ENCODE data around the gene SORCS2.

SORCS2 gene

DNA sequence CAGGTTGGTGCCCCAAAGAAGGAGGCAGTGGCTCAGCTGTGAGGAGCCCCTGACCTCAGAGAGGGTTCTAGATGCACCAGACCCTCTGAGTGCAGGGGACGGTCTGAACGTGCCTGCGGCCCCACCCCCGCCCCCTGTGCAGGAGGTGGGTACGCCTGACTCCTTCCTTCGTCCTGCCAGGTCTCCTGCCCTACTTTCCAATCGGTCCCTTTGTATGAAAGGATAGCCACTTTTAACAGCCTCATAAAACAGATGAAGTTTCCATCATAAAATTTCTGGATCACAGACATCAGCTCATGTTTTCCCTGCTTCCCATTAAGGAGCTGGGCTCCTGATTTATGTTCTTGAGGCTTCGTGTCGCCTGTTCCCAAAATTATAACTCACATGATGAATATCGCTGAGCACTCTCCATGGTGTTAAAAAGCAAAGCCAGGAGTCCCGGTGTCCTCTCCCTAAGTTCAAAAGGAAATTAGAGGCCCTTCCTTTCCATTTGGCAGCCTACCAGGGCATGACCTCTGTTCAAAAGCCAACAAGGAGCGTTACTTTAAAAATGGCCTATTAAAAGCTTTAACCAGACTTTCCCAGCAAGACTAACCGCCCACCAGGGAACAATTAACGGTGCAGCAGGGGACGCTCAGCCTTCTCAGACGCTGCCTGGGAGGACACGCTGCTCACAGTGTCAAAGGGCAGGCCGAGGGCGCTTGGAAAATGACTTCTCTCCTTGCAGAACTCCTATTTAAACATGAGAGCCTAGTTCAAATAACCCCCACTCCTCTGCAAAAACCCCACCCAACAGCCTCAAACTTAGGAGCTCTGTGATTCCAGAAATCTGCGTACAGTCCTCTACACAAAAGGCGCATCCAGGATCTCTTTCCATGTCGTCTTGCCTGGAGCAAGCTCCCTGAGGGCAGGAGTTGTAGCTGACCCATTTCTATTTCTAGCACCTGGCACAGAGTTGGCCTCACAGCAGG lies 565.4 kb downstream of the SORCS2 start:
- DNase-seq, result no peak
- Mint-ChIP-seq H3K9me3 (no peaks in the 10 kb centered on the region), H3K27ac (peak overlapping the region; percentile 83 to 98), H3K27me3 (no peaks in the 10 kb centered on the region), H3K4me3 (no peak overlapping the region), H3K4me1 (ENCODE audit: low read depth in 2 of 2) (peaks cover 5 to 13% of the 10 kb centered on the region in 2 donors), H3K36me3 (ENCODE audit: insufficient read depth) (no peaks in the 10 kb centered on the region)
- no peak for ATAC-seq (replicated peaks)

DNA sequence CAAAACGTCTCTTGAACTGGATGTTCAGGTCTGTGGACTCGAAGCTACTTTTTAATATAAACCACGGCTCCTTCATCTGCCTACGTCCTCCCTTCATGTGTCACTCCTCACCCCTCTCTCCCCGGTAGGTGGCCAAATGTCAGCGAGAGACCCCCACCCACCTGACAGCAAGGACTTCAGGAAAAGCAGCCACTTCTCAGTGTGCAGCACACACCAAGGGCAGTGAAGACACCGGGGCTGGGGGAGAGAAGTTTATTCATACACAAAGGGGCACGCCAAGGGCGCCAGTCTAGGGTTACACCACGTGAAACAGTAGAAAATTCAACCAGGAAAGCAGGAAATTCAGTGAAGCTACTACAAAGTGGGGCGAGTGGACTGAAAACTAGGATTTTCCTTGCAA lies 566.1 kb downstream of the SORCS2 start:
- H3K4me1 Mint-ChIP-seq (ENCODE audit: low read depth in 2 of 2), result peaks cover 5 to 13% of the 10 kb centered on the region in 2 donors
- no peak for DNase-seq
- no peak for ATAC-seq (replicated peaks)
- peak overlapping the region in 1 of 2 donors; percentile 40 for H3K4me3 Mint-ChIP-seq
- peak overlapping the region; percentile 83 to 98 for H3K27ac Mint-ChIP-seq
- no peaks in the 10 kb centered on the region for H3K9me3 Mint-ChIP-seq
- no peaks in the 10 kb centered on the region for H3K27me3 Mint-ChIP-seq
- H3K36me3 Mint-ChIP-seq (ENCODE audit: insufficient read depth), result no peaks in the 10 kb centered on the region

DNA sequence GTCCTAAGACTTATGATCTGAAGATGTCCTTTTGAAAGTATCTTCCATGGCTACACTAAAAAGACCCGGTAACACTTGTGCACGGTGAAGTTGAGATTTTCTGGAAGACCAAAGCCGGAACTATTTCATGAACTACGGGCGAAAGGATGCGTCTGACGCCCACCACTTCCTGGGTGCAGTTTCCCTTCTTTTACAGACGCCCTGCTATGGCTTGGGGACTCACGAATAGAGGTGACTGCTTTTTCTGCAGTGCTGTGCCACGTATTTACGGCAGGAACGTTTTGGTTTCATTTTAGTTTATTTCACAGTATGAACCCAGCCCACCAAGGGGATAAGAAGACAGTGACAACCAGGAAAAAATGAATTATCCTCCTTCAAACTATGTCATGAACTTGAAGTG lies 566.9 kb downstream of the SORCS2 start:
- no peaks in the 10 kb centered on the region for H3K9me3 Mint-ChIP-seq
- ATAC-seq (replicated peaks) (peak; percentile 96), DNase-seq (peak; percentile 47 to 63 (median 51))
- no peaks in the 10 kb centered on the region for H3K36me3 Mint-ChIP-seq (ENCODE audit: insufficient read depth)
- peak overlapping the region; percentile 96 to 98 for H3K27ac Mint-ChIP-seq
- H3K4me1 Mint-ChIP-seq (ENCODE audit: low read depth in 2 of 2), result peaks cover 5 to 13% of the 10 kb centered on the region in 2 donors
- H3K27me3 Mint-ChIP-seq, result no peaks in the 10 kb centered on the region
- H3K4me3 Mint-ChIP-seq, result peak overlapping the region; percentile 80 to 81

DNA sequence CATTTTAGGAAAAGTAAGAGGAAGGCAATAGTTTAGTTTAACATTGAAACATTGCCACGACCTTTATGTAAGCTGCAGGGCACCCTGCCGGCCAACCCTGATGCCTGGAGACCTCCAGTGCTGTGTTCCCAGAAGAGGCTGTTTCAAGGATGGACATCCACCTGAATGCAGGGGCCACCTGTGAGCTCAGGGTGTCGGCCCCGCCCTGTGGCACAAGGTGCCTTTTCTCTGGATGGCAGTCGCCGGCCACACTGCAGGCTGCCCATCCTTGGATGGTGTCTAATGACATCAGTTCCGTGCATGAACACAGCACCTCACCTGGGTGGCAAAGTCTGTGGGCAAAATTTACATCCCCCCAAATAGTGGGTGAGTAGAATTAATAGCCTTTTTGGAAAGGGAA lies 567.3 kb downstream of the SORCS2 start:
- ATAC-seq (replicated peaks) (peak; percentile 31), DNase-seq (no peak)
- Mint-ChIP-seq H3K36me3 (ENCODE audit: insufficient read depth) (no peaks in the 10 kb centered on the region), H3K27ac (peak overlapping the region; percentile 96 to 98), H3K27me3 (no peaks in the 10 kb centered on the region), H3K4me1 (ENCODE audit: low read depth in 2 of 2) (peaks cover 5 to 13% of the 10 kb centered on the region in 2 donors), H3K9me3 (no peaks in the 10 kb centered on the region), H3K4me3 (peak overlapping the region; percentile 80 to 81)

DNA sequence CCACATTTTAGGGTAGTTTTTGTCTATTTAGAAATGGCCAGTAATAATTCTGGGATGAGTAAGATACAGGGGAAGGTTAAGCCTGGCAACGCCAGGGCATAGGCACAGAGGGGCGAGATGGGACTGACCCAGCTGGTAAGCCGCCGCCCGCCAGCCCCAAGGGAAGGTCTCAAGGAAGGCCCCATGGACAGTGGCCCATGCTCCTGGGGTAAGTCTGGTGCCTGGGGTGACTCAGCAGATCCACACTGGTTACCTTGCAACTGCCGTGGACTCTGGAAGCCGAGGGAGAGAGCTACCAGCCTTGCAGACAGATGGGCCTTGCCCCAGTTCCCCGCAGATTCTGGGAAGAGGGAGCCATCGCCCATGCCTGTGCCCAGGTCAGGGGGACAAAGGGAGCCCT lies 567.9 kb downstream of the SORCS2 start:
- ATAC-seq (replicated peaks), result no peak
- peaks cover 5 to 13% of the 10 kb centered on the region in 2 donors for H3K4me1 Mint-ChIP-seq (ENCODE audit: low read depth in 2 of 2)
- H3K4me3 Mint-ChIP-seq, result peak overlapping the region; percentile 80 to 81
- no peaks in the 10 kb centered on the region for H3K36me3 Mint-ChIP-seq (ENCODE audit: insufficient read depth)
- H3K27me3 Mint-ChIP-seq, result no peaks in the 10 kb centered on the region
- H3K9me3 Mint-ChIP-seq, result no peaks in the 10 kb centered on the region
- no peak for DNase-seq
- peak overlapping the region; percentile 96 to 98 for H3K27ac Mint-ChIP-seq

DNA sequence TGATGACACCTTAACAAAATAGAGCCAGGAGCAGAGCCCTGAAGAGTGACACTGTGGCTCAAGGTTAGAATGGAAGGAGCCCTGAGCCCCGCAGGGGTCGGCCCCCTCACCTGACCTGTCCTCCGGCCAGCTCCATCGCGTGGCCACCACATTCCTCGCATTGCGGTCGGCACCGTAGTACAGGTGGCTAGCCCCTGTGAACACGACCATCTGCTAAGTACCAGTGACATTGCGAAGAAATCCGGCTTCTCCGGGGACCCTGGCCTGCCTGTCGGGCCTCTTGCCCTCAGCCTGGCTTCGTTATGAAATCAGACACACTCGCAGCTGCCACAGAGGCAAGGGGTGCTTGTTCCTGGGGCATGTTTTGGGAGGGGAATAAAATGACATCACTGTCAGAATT lies 568.4 kb downstream of the SORCS2 start:
- Mint-ChIP-seq H3K9me3 (no peaks in the 10 kb centered on the region), H3K36me3 (ENCODE audit: insufficient read depth) (no peaks in the 10 kb centered on the region), H3K27ac (peak overlapping the region; percentile 96 to 98), H3K27me3 (no peaks in the 10 kb centered on the region), H3K4me1 (ENCODE audit: low read depth in 2 of 2) (peaks cover 5 to 13% of the 10 kb centered on the region in 2 donors), H3K4me3 (no peak overlapping the region)
- DNase-seq (no peak), ATAC-seq (replicated peaks) (no peak)

DNA sequence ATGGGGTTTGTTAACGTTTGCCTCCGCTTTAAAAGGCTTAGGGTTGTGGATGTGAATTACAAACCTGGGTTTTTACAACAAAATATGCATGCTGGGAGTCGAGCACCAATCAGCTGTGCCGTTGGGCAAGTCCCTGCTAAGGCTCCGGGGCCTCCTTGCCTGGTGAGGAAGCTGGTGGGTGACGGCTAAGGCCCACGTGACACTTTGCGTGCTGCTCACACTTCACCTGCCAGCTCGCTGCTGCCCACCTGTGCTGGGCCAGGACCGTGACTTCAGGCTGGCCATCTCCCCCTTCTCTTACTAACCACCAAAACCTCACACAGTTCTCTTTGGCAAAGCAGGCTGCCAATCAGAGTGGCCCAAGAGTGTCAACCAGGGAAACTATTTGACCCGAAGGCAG lies 569.0 kb downstream of the SORCS2 start:
- no peaks in the 10 kb centered on the region for H3K36me3 Mint-ChIP-seq (ENCODE audit: insufficient read depth)
- DNase-seq (no peak), ATAC-seq (replicated peaks) (no peak)
- H3K27ac Mint-ChIP-seq, result peak overlapping the region in 1 of 2 donors; percentile 49
- peaks cover 5 to 13% of the 10 kb centered on the region in 2 donors for H3K4me1 Mint-ChIP-seq (ENCODE audit: low read depth in 2 of 2)
- no peaks in the 10 kb centered on the region for H3K9me3 Mint-ChIP-seq
- H3K27me3 Mint-ChIP-seq, result no peaks in the 10 kb centered on the region
- peak overlapping the region in 1 of 2 donors; percentile 22 for H3K4me3 Mint-ChIP-seq

DNA sequence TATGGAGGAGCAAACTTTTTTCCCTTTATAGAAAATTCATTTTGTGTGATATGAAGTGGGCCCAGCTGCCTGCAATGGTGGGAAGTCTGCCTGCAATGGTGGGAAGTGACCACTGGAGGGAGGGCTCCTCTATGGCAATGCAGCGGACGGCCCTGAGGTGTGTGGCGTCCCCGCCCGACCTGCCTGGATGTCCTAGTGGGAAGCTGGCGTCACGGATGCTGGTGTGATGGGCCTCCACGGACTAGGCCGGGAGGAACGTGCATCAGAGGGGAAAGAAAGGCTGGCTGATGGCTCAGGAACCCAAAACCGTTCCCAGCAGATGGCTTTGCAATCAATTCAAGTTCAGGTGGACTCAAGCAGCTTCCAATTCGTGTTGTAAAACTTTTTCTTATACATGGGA lies 569.4 kb downstream of the SORCS2 start:
- DNase-seq (peak; percentile 31 to 39 (median 36)), ATAC-seq (replicated peaks) (peak; percentile 34)
- Mint-ChIP-seq H3K27ac (peak overlapping the region in 1 of 2 donors; percentile 49), H3K36me3 (ENCODE audit: insufficient read depth) (no peaks in the 10 kb centered on the region), H3K27me3 (no peaks in the 10 kb centered on the region), H3K4me1 (ENCODE audit: low read depth in 2 of 2) (peaks cover 5 to 13% of the 10 kb centered on the region in 2 donors), H3K9me3 (no peaks in the 10 kb centered on the region), H3K4me3 (peak overlapping the region in 1 of 2 donors; percentile 22)

DNA sequence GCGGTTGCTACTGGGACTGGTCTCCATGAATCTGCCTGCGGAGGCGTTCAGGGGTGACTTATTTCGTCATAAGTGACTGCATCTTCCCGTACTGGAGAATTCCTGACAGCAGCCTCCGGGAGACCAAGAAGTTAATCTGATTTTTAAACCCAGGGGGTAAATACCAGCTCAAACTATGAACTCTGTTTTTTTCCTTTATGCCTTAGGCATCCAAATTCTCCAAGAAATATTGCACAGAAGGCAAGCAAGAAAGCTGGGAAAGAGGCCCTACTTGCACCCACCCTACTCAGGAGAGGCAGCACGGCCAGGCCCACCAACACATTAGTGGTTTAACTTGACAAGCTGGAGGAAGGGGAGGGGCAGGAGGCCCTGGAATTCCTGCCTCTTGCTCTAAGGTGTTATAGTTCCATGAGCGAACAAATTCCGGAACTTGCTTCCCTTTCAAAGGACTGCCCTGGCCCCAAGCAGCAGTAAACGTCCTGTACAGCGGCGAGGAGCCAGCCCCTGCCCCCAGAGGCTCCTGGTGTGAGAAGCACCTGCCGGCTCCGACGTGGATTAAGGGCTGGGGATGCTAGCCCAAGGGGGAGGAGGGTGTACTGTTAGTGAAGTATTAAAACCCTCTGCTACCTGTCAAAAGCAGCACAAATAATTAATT lies 570.2 kb downstream of the SORCS2 start:
- ATAC-seq (replicated peaks), result no peak
- no peaks in the 10 kb centered on the region for H3K9me3 Mint-ChIP-seq
- no peaks in the 10 kb centered on the region for H3K27me3 Mint-ChIP-seq
- H3K27ac Mint-ChIP-seq, result no peak overlapping the region
- H3K36me3 Mint-ChIP-seq (ENCODE audit: insufficient read depth), result no peaks in the 10 kb centered on the region
- H3K4me3 Mint-ChIP-seq, result no peak overlapping the region
- no peak for DNase-seq
- H3K4me1 Mint-ChIP-seq (ENCODE audit: low read depth in 2 of 2), result peaks cover 5 to 13% of the 10 kb centered on the region in 2 donors

DNA sequence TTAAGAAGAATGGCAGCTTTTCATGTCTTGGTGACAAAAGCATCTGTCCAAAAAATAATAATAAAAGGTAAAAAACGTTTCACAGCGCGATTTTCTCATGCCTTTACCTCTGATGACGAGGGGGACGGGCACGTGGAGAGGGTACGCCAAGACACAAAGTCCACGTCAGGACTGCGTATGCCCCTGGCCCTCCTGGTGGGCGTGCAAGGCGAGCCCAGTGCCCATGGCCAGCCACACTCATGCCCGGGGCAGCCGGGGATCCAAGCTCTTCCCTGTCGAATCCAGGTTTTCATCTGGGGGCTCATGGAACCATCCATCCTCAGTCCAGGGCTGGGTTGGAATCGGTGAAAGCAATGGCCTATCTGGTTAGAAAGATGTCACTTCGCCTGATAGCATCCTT lies 570.8 kb downstream of the SORCS2 start:
- no peak for ATAC-seq (replicated peaks)
- DNase-seq, result no peak
- Mint-ChIP-seq H3K4me3 (no peak overlapping the region), H3K36me3 (ENCODE audit: insufficient read depth) (no peaks in the 10 kb centered on the region), H3K27ac (no peak overlapping the region), H3K4me1 (ENCODE audit: low read depth in 2 of 2) (peaks cover 5 to 13% of the 10 kb centered on the region in 2 donors), H3K9me3 (no peaks in the 10 kb centered on the region), H3K27me3 (no peaks in the 10 kb centered on the region)

DNA sequence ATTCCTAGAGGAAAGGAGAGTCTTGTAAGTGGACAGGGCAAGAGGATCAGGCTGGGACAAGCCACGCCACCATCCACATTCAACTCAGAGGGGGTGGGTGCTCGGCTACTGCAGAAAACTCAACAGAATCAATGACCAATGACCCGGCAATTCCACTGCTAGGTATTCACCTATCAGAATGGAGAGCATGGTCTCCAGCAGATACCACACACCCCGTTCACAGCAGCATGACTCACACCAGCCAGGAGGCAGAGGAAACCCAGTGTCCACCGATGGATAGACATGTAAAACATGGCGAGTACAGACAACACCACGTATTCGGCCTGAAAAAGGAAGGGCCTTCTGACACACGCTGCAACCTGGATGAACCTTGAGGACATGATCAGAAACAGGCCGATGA lies 571.5 kb downstream of the SORCS2 start:
- DNase-seq (no peak), ATAC-seq (replicated peaks) (no peak)
- H3K4me1 Mint-ChIP-seq (ENCODE audit: low read depth in 2 of 2), result peaks cover 5 to 8% of the 10 kb centered on the region in 2 donors
- no peaks in the 10 kb centered on the region for H3K27me3 Mint-ChIP-seq
- H3K27ac Mint-ChIP-seq, result peak overlapping the region in 1 of 2 donors; percentile 22
- no peaks in the 10 kb centered on the region for H3K9me3 Mint-ChIP-seq
- H3K36me3 Mint-ChIP-seq (ENCODE audit: insufficient read depth), result peaks cover 4% of the 10 kb centered on the region
- H3K4me3 Mint-ChIP-seq, result no peak overlapping the region

DNA sequence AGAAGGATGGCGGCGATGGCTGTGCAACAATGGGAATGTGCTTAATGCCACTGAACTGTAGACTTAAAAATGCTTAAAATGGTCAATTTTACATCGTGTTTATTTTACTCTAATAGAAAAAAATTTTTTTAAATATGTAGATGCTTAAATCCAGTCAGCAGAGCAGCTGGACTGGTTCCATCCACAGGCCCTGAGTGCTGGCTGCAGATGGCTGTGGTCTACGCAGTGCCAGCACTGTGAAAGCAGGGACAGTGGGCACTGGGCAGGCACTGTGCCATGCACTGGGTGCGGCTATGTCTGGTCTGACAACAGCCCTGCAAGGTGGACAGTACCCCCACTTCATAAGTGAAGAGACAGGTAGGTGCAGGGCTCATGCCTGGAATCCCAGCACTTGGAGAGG lies 572.1 kb downstream of the SORCS2 start:
- no peak for DNase-seq
- peaks cover 4% of the 10 kb centered on the region for H3K36me3 Mint-ChIP-seq (ENCODE audit: insufficient read depth)

DNA sequence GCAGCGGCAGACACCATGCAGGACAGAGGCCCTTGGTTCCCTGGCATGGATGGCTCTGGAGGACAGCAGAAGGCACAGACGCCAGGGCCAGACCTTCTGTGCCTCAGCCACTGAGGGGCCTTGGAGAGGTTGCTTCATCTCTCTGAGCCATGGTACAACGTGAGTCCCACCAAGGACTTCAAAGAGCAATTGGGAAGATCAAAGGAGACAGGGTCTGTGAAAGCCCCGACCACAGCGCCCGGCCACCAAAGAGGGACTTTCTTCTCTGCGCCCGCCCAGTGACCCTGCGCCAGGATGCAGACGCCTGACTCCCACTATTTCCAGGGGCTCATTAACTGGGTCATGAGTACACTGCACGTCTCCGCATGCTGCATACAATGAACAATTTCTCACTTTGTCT lies 573.3 kb downstream of the SORCS2 start:
- DNase-seq, result no peak
- no peak for ATAC-seq (replicated peaks)
- no peaks in the 10 kb centered on the region for H3K9me3 Mint-ChIP-seq
- H3K27me3 Mint-ChIP-seq, result no peaks in the 10 kb centered on the region
- H3K4me1 Mint-ChIP-seq (ENCODE audit: low read depth in 2 of 2), result peaks cover 3 to 10% of the 10 kb centered on the region in 2 donors
- H3K36me3 Mint-ChIP-seq (ENCODE audit: insufficient read depth), result peaks cover 8% of the 10 kb centered on the region
- no peak overlapping the region for H3K4me3 Mint-ChIP-seq
- peak overlapping the region in 1 of 2 donors; percentile 19 for H3K27ac Mint-ChIP-seq

More for the DNA sequence above, 572.1 kb downstream of the SORCS2 start:
- no peaks in the 10 kb centered on the region for H3K9me3 Mint-ChIP-seq
- H3K4me3 Mint-ChIP-seq, result no peak overlapping the region
- peak overlapping the region in 1 of 2 donors; percentile 22 for H3K27ac Mint-ChIP-seq
- peaks cover 1 to 5% of the 10 kb centered on the region in 2 donors for H3K4me1 Mint-ChIP-seq (ENCODE audit: low read depth in 2 of 2)
- no peaks in the 10 kb centered on the region for H3K27me3 Mint-ChIP-seq
- ATAC-seq (replicated peaks), result no peak
